Caco-2 (cell line): ENCODE data around the gene SPOUT1. TPM values are rescaled to one million over a fixed set of nuclear protein-coding genes. Genes with fewer than 3 reads are reported as not detected.

Source experiments
- BruUV-seq: library from RNA; stranded (reverse); fragments of 400-500 nt; replicated peaks from 2 replicates; lab custom pipeline; 2021; lab: Mats Ljungman, UMichigan
- CTCF ChIA-PET: fragments of 300-600 bp; sonication (Branson Sonifier 250); formaldehyde crosslinking; loops from one replicate; lab custom pipeline; 2022; ENCODE audit warnings: antibody characterized with exemption; lab: Charles Lee
- POLR2A ChIA-PET: fragments of 300-600 bp; sonication (Branson Sonifier 250); formaldehyde crosslinking; loops from one replicate; lab custom pipeline; 2022; ENCODE audit warnings: antibody characterized with exemption; lab: Charles Lee
- DNase-seq, 2 experiments: peaks; one replicate each; pipeline versions ENCODE4 v3.0.0 to v3.0.0-alpha.2; 2020 to 2022
- H3K27me3 ChIP-seq: replicated peaks from 2 replicates; pipeline ENCODE4 v1.6.0; 2011; ENCODE audit warnings: low read length; ENCODE audit not compliant: control insufficient read depth, insufficient read depth
- H3K36me3 ChIP-seq: 2 replicates; pipeline ENCODE4 v1.5.1; 2011; ENCODE audit warnings: low read length; ENCODE audit not compliant: control insufficient read depth, insufficient read depth
- H3K4me1 ChIP-seq: fragments of 250-450 bp; sonication (Bioruptor Pico); 2 replicates; pipeline ENCODE4 v1.5.1; 2020; ENCODE audit warnings: mild to moderate bottlenecking
- H3K4me3 ChIP-seq: 2 replicates; pipeline ENCODE4 v1.5.1; 2011; ENCODE audit warnings: low read depth, mild to moderate bottlenecking, control low read depth, low read length
- H3K9me3 ChIP-seq: fragments of 250-450 bp; sonication (Bioruptor Pico); 2 replicates; pipeline ENCODE4 v1.5.1; 2020; ENCODE audit warnings: mild to moderate bottlenecking, moderate library complexity
- H3K27ac Mint-ChIP-seq: one replicate; pipeline ENCODE4 v1.8.0; 2022; ENCODE audit warnings: mixed read lengths; ENCODE audit not compliant: unreplicated experiment
- H3K27me3 Mint-ChIP-seq: one replicate; pipeline ENCODE4 v1.8.0; 2022; ENCODE audit warnings: mixed read lengths; ENCODE audit not compliant: insufficient read depth, unreplicated experiment
- H3K36me3 Mint-ChIP-seq: one replicate; pipeline ENCODE4 v1.8.0; 2022; ENCODE audit warnings: mild to moderate bottlenecking, mixed read lengths; ENCODE audit not compliant: insufficient read depth, unreplicated experiment
- H3K4me1 Mint-ChIP-seq: one replicate; pipeline ENCODE4 v1.8.0; 2022; ENCODE audit warnings: low read depth, mixed read lengths; ENCODE audit not compliant: unreplicated experiment
- H3K4me3 Mint-ChIP-seq: one replicate; pipeline ENCODE4 v1.8.0; 2022; ENCODE audit warnings: mild to moderate bottlenecking, moderate library complexity, mixed read lengths; ENCODE audit not compliant: unreplicated experiment
- H3K9me3 Mint-ChIP-seq: one replicate; pipeline ENCODE4 v1.8.0; 2022; ENCODE audit warnings: mixed read lengths; ENCODE audit not compliant: unreplicated experiment
- intact Hi-C: fragments of 100-400 bp; cut with micrococcal nuclease; formaldehyde crosslinking; loops from one replicate; pipeline ENCODE4 v1.10.0; 2022; ENCODE audit not compliant: unreplicated experiment
- total RNA-seq: library from RNA; stranded (reverse); gene quantifications from 2 replicates; pipeline ENCODE4 v1.2.3, GENCODE V29; 2022
- TF ChIP-seq, protein P1 (sequence below), 2 experiments: fragments of 200-600 bp in 1 of 2; IDR thresholded peaks; 1 replicate in 1 of 2; 2 replicates in 1 of 2; pipeline versions ENCODE4 v1.5.1 to v1.8.0; 2011 to 2022; ENCODE audit warnings: antibody characterized with exemption in 1 of 2, control low read depth in 1 of 2, inconsistent platforms in 1 of 2, low read depth in 1 of 2, low read length in 1 of 2, mild to moderate bottlenecking in 1 of 2, moderate library complexity in 1 of 2; ENCODE audit not compliant: insufficient read depth in 1 of 2, severe bottlenecking in 1 of 2, unreplicated experiment in 1 of 2

SPOUT1 gene
- total RNA-seq, 1 experiment from 2014 or later = 88.0 TPM

DNA sequence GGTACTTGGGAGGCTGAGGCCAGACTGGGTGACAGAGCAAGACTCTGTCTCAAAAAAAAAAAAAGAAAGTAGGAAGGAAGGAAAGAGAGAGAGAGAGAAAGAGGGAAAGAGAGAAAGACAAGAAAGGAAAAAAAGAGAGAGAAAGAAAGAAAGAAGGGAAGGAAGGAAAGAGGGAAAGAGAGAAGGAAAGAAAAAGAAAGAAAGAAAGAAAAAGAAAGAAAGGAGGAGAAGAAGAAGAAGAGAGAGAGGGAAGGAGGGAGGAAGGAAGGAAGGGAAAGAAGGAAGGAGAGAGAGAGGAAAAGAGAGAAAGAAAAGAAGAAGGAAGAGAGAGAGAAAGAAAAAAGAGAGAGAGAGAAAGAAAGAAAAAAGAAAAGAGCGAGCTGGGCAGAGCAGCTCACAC, 54.8 kb downstream of the SPOUT1 start:
- H3K27ac Mint-ChIP-seq = no peak overlapping the region
- TF ChIP-seq, protein P1, sequence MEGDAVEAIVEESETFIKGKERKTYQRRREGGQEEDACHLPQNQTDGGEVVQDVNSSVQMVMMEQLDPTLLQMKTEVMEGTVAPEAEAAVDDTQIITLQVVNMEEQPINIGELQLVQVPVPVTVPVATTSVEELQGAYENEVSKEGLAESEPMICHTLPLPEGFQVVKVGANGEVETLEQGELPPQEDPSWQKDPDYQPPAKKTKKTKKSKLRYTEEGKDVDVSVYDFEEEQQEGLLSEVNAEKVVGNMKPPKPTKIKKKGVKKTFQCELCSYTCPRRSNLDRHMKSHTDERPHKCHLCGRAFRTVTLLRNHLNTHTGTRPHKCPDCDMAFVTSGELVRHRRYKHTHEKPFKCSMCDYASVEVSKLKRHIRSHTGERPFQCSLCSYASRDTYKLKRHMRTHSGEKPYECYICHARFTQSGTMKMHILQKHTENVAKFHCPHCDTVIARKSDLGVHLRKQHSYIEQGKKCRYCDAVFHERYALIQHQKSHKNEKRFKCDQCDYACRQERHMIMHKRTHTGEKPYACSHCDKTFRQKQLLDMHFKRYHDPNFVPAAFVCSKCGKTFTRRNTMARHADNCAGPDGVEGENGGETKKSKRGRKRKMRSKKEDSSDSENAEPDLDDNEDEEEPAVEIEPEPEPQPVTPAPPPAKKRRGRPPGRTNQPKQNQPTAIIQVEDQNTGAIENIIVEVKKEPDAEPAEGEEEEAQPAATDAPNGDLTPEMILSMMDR (IDR thresholded peaks at IDR 0.05; ENCODE audit: insufficient read depth in 1 of 2, low read depth in 1 of 2, low read length in 1 of 2, severe bottlenecking in 1 of 2, unreplicated experiment in 1 of 2) = no peak
- H3K4me3 ChIP-seq = no peak overlapping the region
- H3K27me3 ChIP-seq = no peaks in the 10 kb centered on the region
- H3K9me3 Mint-ChIP-seq = peaks cover 12% of the 10 kb centered on the region
- ChIA-PET POLR2A (no interaction called here), CTCF (no interaction called here)
- intact Hi-C loops = no loop called here
- H3K27me3 Mint-ChIP-seq = no peaks in the 10 kb centered on the region
- no TSS peak for BruUV-seq
- peaks cover 12% of the 10 kb centered on the region for H3K9me3 ChIP-seq
- H3K36me3 ChIP-seq = no peaks in the 10 kb centered on the region; the same call in 1 of the 2 replicates
- peaks cover 10% of the 10 kb centered on the region for H3K4me1 Mint-ChIP-seq
- no peak for DNase-seq
- no peak overlapping the region for H3K4me3 Mint-ChIP-seq
- H3K36me3 Mint-ChIP-seq = peaks cover 22% of the 10 kb centered on the region
- H3K4me1 ChIP-seq = peaks cover 5% of the 10 kb centered on the region; the same call in 1 of the 2 replicates

DNA sequence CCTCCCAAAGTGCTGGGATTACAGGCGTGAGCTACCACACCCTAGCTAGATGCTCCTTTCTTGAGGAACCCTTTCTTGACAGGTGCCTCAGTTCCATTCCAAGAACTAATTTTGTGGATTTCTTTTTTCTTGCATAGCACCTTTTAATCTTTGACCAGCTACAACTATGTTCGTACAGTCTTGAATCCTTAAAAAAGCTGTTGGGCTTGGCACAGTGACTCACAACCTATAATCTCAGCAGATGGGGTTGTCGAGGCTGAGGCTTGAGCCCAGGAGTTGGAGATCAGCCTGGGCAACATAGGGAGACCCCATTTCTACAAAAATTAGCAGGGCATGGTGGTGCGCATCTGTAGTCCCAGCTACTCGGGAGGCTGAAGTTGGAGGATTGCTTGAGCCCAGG, 56.5 kb downstream of the SPOUT1 start:
- POLR2A ChIA-PET = no interaction called here
- H3K4me1 Mint-ChIP-seq = peaks cover 10% of the 10 kb centered on the region
- DNase-seq = no peak
- BruUV-seq = no TSS peak
- no peaks in the 10 kb centered on the region for H3K27me3 Mint-ChIP-seq
- Histone ChIP-seq H3K36me3 (no peaks in the 10 kb centered on the region; the same call in 1 of the 2 replicates), H3K9me3 (peaks cover 12% of the 10 kb centered on the region; the same call in 1 of the 2 replicates), H3K4me3 (no peak overlapping the region), H3K4me1 (peaks cover 5% of the 10 kb centered on the region; the same call in 1 of the 2 replicates), H3K27me3 (no peaks in the 10 kb centered on the region)
- peaks cover 12% of the 10 kb centered on the region for H3K9me3 Mint-ChIP-seq
- H3K36me3 Mint-ChIP-seq = peaks cover 18% of the 10 kb centered on the region
- intact Hi-C loops = no loop called here
- peak overlapping the region; percentile 90 for H3K27ac Mint-ChIP-seq
- TF ChIP-seq, protein P1 (IDR thresholded peaks at IDR 0.05; ENCODE audit: insufficient read depth in 1 of 2, low read depth in 1 of 2, low read length in 1 of 2, severe bottlenecking in 1 of 2, unreplicated experiment in 1 of 2) = no peak
- H3K4me3 Mint-ChIP-seq = peak overlapping the region; percentile 97
- CTCF ChIA-PET = interaction anchor here (0.6 to 1.2 kb wide), 4 partner anchors 45 to 106 kb away, joined by 3 to 4 read pairs (median 4); partner anchors contain the start of genes ENDOG and SPOUT1

DNA sequence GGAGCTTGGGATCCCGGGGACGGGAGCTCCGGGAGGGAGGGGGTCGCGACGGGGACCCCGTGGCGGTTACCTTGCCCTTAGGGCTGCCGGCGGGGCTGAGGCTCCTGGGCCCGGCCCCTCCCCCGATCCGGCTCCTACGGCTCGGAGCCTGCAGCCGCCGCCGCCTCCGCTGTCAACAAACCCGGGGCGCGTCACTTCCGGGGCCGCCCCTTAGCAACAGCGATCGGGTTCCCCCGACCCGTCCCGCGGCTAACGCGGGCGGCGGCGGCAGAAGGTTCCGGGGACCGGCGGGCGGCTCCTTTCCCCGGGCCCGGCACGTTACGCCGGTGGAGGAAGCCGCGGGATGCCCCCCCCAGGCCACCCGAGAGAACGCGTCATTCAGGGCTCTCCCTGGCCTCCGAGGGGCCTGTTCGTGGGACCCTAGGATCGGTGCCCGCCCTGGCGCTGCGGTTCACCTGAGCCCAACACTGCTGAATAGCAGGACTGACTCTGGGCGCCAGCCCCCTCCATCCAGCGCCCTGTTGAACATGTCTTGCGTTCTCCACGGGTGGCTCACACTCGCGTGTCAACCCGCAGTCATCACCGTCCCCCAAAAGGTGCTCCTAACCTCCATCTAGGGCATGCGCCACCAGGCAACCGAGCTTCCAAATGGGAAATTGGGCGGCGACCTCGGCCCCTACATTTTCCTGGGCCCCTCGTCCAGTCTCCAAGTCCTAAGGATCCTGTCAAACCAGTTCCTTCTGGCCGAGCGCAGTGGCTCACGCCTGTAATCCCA, 57.7 kb downstream of the SPOUT1 start, which contains the start of gene ZER1:
ZER1 (minus strand) TSS at position 183 of the 775 bp plus-strand sequence. CDS start 16,362 bp downstream, outside the sequence.
- Histone ChIP-seq H3K36me3 (no peaks in the 10 kb centered on the region; the same call in 1 of the 2 replicates), H3K4me1 (peaks cover 5% of the 10 kb centered on the region; the same call in 1 of the 2 replicates), H3K27me3 (no peaks in the 10 kb centered on the region), H3K4me3 (peak within 1 kb of the TSS; percentile 84), H3K9me3 (peaks cover 8% of the 10 kb centered on the region; the same call in 1 of the 2 replicates)
- Mint-ChIP-seq H3K27ac (peak within 1 kb of the TSS; percentile 90), H3K27me3 (no peaks in the 10 kb centered on the region), H3K4me3 (peak within 1 kb of the TSS; percentile 97), H3K36me3 (peaks cover 18% of the 10 kb centered on the region), H3K9me3 (peaks cover 12% of the 10 kb centered on the region), H3K4me1 (peaks cover 10% of the 10 kb centered on the region)
- CTCF ChIA-PET = interaction anchor here (0.5 to 1.2 kb wide), 3 partner anchors 39 to 53 kb away, joined by 4 to 5 read pairs (median 4); partner anchors contain the start of gene ENDOG
- POLR2A ChIA-PET = no interaction called here
- TSS peak; percentile 81 for BruUV-seq
- peak; percentile 92 to 96 for DNase-seq
- TF ChIP-seq, protein P1 (IDR thresholded peaks at IDR 0.05; ENCODE audit: insufficient read depth in 1 of 2, low read depth in 1 of 2, low read length in 1 of 2, severe bottlenecking in 1 of 2, unreplicated experiment in 1 of 2) = no peak
- intact Hi-C loops = loop anchor here (1.0 to 2.0 kb wide), 3 partner anchors 14 to 47 kb away; partner anchors contain the start of genes ENDOG and ZDHHC12
